ENCODE measurements around the gene QSOX1.
A peak's percentile ranks its signal among the peaks of the same experiment; 100 is the strongest.

The QSOX1 gene

GRCh38 chr1:180213401-180214170, 58.9 kb downstream of the QSOX1 start:
- peak in 13 of 51 donors; percentile 1 to 50 (median 8) for DNase-seq

DNA sequence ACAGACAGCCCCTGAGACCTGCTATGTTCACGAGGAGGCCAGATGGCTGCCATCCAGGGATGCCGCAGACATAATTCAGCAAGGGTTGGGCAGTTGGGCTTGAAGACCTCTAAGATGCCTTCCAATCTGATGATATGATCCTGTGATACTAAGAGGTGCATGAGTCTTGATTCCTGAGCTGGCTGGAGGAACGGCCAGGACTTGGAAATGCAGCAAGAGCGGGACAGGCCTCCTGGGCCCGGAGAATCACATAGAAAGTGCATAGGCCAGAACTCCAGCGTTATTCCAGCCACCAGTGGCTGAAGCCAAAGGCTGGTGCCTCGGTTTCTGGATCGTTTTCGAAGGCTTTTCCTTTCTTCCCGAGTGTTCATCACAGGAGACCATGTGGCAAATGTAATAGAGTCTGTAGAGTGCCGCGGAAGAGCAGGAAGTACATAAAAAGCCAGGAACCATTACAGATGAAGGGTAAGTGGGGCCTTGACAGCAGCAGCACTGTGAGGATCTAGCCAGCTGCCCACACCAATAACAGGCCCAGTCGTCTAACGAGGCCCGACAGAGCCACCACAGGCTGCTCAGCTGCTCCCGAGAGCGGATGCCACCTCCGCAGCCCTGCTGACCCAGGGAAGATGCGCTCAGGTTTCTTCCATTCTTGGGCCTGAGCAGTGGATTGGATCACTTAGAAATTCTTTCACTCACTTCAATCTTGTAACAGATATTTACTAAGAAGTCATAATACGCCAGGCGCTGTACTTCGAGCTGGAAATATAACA, 61.4 kb downstream of the QSOX1 start:
- DNase-seq, result no peak

DNA sequence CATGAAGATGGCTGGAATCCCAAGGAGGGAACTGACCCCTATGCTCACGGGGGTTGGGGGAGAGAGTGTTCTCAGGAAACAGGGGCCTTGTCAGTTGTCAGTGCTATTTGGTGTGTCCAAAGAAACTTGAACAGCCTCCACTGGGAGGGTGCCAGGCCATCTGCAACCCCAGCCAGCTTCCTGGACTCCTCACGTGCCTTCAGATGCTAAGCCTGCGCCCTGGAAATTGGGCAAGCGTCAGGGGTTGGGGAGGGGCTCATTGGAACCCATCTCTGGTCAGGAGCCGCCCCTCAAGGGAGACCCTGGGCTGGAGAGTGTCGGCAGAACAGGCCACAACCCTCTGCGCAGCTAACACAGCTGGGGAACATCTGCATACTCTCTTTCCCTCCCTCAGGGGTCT, 62.3 kb downstream of the QSOX1 start:
- no peak for DNase-seq

DNA sequence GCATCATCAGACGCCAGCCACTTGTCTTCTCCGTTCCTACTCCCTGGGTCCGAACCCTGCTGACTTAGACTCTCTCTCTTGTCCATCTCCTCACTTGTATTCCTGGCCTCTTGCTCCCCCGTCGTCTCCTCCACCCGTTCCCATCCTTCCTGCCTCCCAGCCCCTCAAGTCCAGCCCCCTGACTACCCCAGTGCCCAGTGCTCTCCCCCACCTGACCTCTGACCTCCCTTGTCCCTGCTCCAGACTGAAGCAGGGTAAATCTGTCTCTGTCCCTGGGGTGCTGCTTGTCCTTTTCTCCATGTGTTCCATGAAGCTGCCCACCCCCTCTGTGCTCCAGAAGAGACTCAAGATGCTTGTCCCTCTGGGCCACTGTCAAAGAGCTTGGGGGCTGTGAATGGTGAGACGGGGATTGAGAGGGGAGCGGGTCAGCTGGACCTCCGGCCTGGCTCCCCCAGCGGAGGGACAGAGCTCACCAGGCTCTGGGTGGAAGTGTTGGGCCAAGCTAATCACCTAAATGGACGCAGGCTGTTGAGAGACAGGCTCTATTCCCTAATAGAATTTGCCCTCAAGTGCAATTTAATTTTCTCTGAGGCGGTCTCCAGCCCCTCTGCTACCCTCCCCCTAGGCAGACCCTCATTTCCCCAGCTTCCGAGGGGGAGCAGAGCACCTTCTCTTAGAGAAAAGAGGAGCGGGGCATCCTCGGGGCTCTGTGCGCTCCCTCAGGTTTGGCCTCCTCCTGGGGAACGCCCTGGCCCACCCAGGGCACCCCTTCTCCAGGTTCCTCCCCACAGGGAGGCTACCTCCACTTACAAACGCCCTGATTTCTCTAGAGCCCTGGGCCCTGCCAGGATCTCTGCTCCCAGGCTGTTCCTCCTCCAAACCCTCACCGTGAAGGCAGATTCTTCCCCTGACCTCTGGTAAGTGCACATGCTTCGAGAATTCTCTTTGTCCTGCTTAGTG, 64.4 kb downstream of the QSOX1 start:
- DNase-seq, result no peak

DNA sequence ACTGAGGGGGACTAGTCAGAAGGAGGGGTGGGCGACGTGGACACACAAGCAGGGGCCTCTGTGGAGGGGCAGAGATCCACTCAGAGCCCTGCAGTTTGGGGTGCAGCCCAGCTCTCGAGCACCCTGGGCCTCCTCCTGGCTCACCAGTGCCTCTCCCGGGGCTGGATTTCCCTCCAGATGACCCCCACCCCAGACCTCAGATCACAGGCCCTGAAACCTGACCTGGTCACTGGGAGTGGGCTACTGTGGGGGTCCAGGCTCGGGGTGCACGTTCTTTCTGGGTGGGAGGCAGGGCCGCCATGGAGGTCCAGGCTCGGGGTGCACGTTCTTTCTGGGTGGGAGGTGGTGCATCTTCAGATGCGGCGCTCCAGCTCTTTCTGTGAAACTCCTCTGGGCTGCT, 65.1 kb downstream of the QSOX1 start:
- no peak for DNase-seq

- DNase-seq, result no peak
Measured at GRCh38 chr1:180221462-180221861, 66.8 kb downstream of the QSOX1 start.

- DNase-seq, result no peak
Measured at GRCh38 chr1:180224902-180225301, 70.2 kb downstream of the QSOX1 start.

DNA sequence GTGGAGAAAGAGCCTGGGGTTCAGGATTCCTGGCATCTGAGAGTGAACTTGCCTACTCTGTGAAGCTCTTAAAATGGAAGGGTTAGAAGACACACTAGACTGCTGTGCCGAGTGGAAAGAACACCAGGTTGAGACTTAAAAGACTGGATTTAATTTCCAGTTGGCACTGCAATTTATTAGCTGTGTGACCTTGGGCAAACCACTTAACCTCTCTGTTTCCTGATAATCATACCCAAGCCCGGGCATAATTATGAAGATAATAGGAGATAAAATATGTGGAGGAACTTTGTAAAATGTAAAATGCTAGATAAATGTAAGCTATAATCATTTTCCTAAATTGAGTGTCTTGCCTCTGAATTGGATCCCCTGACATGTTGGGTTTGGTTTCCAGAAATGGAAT, 70.7 kb downstream of the QSOX1 start:
- no peak for DNase-seq

- no peak for DNase-seq
Measured at GRCh38 chr1:180227861-180228647, 73.4 kb downstream of the QSOX1 start.

- no peak for DNase-seq
Measured at GRCh38 chr1:180228648-180229482, 74.2 kb downstream of the QSOX1 start.

- peak in 1 of 51 donors; percentile 8 for DNase-seq
Measured at GRCh38 chr1:180229483-180230415, 75.1 kb downstream of the QSOX1 start, which contains the start of gene LHX4. LHX4 (plus strand) TSS chr1:180230264; CDS start chr1:180230530, 266 bp downstream.

GRCh38 chr1:180230416-180230790, 75.7 kb downstream of the QSOX1 start:
- DNase-seq, result no peak

- DNase-seq, result peak in 1 of 51 donors; percentile 6
Measured at GRCh38 chr1:180230791-180231505, 76.3 kb downstream of the QSOX1 start.

GRCh38 chr1:180231506-180231921, 76.8 kb downstream of the QSOX1 start:
- no peak for DNase-seq

DNA sequence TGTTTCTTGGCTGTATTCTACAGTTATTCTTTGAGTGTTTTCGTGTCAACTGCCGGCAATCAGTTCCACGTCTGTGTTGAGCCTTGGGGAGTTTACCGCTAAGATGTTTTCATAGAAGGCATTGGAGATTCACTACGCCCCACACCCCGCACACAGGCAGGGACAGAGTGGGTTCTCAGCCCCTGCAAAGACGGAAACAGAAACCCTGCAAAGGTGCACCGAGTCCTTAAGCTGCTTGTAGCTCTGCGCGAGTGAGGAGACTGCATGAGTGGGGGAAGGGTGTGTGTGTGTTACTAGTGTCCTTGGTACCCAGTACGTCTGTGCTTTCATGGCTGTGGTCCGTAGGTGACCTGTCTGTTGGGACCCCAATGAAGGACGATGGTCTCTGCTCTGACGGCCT, 77.3 kb downstream of the QSOX1 start:
- DNase-seq, result no peak

GRCh38 chr1:180232521-180233043, 77.9 kb downstream of the QSOX1 start:
- DNase-seq, result no peak

- no peak for DNase-seq
Measured at GRCh38 chr1:180233191-180234011, 78.7 kb downstream of the QSOX1 start.

Measured in hypothalamus (tissue), 51 donors.